Jurkat, Clone E6-1 (cell line): ENCODE results near the gene ZNF410.
"Not testable (repeated sequence)": the region's sequence is repeated elsewhere in the genome, so short reads cannot be mapped to it uniquely, and the experiment has no call there.

Experiments
- DNase-seq: peaks from one replicate; pipeline ENCODE4 v3.0.0-alpha.2; 2011; ENCODE audit warnings: low read depth, low spot score
- H3K4me3 ChIP-seq: 2 replicates; pipeline ENCODE4 v1.5.1; 2011; ENCODE audit warnings: mild to moderate bottlenecking, low read length, control low read depth, moderate library complexity

ZNF410 gene

DNA sequence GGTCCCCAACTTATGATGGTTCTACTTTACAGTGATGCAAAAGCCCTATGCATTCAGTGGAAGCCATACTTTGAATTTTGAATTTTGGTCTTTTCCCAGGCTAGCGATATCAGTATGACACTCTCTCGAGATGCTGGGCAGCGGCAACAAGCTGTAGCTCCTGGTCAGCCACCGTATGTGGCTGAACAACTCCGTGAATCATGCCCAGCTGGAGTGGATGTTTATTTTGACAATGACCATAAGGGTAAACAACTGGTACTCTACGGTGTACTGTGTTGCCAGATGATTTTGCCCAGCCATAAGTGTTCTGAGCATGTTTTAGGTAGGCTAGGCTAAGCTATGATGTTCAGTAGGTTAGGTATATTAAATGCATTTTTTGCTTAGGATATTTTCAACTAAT is 8.2 kb upstream of the ZNF410 start:
- no peak for DNase-seq
- H3K4me3 ChIP-seq: no peak overlapping the region

DNA sequence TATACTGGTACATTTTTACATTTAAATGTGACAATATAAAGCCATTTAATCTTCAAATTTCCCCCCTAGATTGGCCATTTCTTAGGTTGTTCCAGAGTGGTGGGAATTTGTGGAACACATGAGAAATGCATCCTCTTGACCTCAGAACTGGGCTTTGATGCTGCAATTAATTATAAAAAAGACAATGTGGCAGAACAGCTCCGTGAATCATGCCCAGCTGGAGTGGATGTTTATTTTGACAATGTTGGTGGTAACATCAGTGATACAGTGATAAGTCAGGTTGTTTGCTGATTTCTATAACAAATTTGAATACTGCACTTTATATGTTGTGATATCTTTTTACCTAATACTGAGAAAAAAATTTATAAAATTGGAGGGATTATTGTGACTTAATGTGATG is 7.6 kb upstream of the ZNF410 start:
- no peak overlapping the region for H3K4me3 ChIP-seq
- DNase-seq: no peak

DNA sequence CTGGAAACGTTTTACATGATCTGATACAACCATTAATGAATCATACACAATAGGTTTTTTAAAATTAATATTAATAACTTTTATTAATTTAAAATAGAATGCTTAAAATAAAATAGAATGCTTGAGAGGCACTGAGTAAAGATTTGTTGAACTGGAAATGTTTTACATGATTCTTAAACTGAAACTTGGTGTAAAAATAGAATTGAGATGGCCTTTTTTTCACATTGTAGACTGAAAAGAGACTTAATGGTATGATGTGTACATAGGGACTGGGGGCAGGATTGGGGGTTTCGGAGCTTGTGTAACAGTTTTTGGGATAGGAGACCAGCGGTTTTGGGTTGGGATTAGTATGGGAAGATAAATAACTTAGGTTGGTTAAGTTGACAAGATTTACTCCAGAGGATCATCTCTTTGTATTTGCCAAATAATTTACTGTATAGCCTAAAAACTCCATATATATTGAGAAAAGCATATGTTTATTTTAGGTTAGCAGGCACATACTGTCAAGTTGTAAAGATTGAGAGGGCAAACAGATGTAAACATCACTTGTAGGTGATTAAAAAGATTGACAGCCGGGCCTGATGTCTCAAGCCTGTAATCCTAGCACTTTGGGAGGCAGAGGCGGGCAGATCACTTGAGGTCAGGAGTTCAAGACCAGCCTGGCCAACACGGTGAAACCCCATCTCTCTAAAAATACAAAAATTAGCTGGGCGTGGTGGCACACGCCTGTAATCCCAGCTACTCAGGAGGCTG is 2.0 kb upstream of the ZNF410 start:
- no peak for DNase-seq
- H3K4me3 ChIP-seq: no peak overlapping the region

DNA sequence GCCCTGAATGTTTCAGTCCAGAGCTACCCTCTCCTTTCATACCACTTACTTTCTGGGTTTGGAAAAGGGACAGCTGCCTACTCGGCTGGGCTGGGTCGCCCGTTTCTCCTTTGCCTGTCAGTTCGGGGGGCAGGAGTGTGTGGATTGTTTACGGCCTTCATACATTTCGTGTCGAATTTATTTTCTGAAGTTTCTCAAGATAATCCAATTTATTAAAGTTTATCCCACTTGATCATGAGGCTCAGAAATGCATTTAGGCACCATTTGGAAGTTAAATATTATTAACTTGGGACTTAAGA is 608 bp downstream of the ZNF410 start:
- DNase-seq: no peak
- H3K4me3 ChIP-seq: peak overlapping the region; percentile 90

DNA sequence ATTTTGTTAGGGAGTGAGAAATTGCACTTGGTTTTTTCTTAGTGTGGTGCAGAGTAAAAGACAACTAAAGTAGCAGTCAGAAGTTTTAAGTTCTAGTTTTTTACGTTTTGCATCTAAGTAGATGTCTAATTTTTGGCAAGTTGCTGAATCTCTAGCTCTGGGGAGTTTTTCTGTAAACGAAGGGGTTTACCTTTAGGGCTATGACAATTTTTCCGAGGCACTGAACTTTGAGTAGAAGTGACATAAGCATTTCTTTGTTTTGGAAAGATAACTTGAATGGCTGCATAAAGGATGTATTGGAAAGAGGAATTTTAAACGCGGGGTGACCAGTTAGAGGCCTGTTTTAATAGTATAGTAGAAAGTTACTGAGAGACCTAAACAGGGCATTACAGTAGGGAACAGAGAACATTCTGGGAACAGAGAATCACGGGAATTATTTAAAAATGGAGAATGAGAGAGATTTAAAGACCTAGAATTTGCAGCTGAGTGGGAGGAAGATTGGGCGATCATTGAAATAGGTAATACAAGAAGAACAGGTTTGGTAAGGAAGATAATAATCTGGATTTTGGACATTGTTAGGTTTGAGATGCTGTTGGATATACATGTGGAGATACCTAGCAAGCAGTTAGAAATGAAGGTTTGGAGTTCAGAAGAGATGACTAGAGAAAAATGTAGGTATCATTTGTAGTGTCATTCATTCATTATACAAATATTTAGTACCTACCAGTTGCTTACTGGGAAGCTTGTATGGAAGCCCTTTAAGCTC is 1.2 kb downstream of the ZNF410 start:
- DNase-seq: no peak
- H3K4me3 ChIP-seq: peak overlapping the region; percentile 90

DNA sequence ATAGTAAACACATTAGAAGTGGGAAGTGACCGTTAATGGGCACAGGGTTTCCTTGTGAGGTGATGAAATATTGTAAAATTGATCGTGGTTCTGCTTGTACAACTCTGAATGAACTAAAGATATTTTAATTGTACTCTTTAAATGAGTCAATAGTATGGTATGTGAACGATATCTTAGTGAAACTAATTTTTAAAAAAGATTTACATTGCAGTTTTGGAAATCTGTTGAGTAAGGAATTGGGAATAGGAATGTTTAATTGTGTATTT is 1.7 kb downstream of the ZNF410 start:
- no peak for DNase-seq
- H3K4me3 ChIP-seq: no peak overlapping the region

DNA sequence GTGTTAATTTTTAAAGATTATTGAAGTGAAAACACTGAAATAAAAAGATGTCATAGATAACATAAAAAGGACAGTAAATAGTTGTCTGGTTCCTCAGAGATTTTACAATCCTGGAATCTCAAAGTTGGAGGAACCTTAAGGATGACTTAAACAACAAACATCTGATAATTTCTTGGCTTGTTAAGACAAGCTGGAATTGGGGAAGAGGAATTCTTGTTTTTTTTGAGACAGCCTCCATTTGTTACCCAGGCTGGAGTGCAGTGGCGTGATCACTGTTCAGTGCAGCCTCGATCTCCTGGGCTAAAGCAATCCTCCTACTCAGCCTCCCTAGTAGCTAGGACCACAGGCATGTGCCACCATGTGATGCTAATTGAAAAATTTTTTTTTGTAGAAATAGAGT is 2.3 kb downstream of the ZNF410 start:
- no peak for DNase-seq
- no peak overlapping the region for H3K4me3 ChIP-seq

DNA sequence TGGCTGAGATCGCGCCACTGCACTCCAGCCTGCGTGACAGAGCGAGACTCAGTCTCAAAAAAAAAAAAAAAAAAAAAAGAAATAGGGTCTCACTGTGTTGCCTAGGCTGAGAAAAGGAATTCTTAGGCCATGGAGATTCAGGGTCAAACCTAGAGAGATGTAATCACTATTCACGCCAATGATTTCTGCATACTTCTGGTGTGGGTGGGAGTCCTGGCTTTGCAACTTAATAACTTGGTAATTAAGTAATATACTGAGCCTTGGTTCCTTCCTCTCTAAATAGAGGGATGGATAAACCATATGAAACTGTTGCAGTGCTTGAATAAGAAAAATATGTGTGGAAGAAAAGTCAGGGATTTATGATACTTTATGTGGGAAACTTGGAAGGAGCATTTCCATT is 2.7 kb downstream of the ZNF410 start:
- no peak for DNase-seq
- H3K4me3 ChIP-seq: no peak overlapping the region

DNA sequence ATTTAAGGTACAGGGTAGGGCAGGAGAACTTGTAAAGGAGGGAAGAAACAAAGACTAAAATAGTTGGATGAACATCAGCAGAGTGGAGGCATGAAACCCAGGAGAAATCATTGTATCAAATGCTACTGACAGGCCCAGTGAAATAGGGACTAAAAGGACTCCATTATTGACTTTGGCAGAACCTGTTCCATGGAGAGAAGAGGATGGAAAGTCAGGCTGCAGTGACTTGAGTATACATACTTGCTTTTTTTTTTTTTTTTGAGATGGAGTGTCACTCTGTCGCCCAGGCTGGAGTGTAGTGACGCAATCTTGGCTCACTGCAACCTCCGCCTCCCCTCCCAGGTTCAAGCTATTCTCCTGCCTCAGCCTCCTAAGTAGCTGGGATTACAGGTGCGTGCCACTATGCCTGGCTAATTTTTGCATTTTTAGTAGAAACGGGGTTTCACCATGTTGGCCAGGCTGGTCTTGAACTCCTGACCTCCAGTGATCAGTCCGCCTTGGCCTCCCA is 7.6 kb downstream of the ZNF410 start:
- not testable (repeated sequence) for H3K4me3 ChIP-seq, DNase-seq

DNA sequence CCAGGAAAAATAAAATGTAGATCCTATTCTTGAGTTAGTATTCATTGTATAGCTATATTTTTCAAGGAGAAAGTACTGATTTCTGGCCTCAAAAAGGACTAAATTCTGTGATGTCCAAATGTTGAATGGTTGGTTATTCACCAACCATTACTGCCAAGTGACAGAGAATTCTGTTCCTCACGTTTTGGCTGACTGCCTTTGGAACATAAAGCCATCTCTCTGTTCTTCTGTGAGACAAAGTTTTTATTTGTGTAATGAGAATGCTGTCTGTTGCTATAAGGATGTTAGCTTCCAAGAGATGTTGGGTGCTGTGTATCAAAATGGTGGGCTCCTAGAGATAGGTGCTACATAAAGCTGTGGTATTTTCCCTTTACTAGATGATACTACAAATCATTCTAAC is 9.3 kb downstream of the ZNF410 start:
- DNase-seq: no peak
- no peak overlapping the region for H3K4me3 ChIP-seq

DNA sequence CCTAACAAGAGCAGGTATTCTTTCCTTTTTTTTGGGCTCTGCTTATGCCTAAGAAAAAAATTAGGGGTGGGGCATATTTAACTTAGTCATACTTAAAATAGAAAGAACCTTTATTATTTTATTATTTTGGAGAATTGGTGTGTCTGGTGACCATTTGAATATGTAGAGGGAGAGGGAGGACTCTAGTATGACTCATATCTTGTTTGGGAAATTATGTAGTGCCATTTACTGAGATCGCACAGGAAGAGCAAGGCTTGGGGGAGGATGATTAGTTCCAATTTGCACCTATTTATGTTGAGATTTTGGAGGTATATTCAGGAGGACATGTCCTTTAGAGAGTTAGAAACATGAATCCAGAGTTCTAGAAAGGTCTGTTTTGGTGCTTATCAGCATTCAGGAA is 9.9 kb downstream of the ZNF410 start:
- no peak overlapping the region for H3K4me3 ChIP-seq
- DNase-seq: no peak

DNA sequence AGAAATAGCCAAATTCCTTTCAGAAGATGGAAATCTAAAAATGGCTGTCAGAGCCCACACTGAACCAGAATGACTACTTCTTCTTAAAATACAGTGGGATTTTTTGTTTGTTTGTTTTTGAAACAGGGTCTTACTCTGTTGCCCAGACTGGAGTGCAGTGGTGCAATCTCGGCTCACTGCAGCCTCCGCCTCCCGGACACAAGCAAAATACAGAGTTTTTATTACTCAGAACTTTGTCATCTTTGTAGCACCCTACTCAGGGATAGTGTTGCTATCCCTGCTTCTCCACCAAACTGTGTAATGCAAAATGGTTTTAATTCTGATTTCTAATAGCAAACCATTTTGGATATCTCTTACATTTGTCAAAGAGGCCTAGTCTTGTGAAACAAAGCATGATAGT is 16.4 kb downstream of the ZNF410 start:
- no peak for DNase-seq
- H3K4me3 ChIP-seq: no peak overlapping the region

DNA sequence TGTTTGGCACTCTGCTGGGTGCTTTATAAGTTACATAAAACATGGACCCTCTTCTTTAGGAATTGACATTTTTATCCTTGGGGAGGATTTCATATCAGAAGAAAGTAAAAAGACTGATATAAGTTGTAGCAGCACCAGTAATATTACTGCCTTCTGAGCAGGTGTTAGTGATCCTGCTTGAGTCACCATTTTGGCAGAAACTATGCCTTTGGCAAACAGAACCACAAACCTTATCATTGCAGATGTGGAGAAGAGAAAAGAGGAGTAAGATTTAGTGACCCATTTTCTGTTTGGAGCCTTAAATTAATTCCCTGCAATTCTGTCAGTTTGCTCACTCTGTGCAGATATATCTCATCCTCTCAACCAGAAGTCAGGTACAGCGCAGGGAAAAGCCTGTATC is 23.0 kb downstream of the ZNF410 start:
- H3K4me3 ChIP-seq: no peak overlapping the region
- no peak for DNase-seq

DNA sequence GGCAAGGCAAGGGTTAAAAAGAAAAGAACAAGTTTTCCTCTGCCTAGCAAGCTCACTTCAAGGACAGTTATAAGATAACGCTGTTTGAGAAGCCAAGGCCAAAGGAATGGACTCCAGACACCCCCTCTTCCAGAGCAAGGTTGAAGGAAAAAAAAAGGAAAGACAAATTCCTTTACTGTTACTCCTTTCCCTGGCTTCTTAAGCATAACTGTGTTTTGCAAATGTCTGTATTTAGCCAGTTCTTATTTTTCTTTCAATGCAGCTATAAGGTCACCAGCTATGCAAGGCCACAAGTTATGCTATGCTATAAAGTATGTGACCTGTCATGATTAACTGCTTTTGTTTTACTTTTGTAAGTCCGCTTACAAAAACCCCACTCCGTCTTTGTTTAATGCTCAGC is 26.6 kb downstream of the ZNF410 start:
- no peak for DNase-seq
- H3K4me3 ChIP-seq: no peak overlapping the region

DNA sequence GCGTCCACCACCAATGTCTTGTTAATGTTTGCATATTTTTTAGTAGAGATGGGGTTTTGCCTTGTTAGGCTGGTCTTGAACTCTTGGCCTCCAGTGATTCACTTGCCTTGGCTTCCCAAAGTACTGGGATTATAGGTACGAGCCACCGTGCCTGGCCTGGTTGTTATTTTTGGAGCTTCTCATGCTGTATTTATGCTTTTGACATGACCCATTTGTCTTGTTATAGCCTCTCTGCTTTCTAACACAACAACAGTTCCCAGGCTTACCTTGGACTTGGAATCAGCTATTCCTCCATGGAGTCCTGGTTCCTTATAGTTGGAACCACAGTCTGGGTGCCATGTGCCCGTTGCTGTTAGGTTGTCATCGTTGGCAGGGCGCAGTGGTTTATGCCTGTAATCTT is 29.7 kb downstream of the ZNF410 start:
- H3K4me3 ChIP-seq: no peak overlapping the region
- no peak for DNase-seq

DNA sequence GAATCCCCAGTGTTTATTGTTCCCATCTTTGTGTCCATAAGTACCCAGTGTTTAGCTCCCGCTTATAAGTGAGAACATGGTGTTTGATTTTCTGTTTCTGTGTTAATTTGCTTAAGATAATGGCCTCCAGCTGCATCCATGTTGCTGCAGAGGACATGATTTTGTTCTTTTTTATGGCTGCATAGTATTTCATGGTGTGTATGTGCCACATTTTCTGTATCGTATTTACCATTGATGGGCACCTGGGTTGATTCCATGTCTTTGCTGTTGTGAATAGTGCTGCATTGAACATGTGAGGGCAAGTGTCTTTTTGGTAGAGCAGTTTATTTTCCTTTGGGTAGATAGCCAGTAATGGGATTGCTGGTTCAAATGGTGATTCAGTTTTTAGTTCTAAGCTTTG is 32.8 kb downstream of the ZNF410 start:
- DNase-seq, H3K4me3 ChIP-seq: not testable (repeated sequence)

DNA sequence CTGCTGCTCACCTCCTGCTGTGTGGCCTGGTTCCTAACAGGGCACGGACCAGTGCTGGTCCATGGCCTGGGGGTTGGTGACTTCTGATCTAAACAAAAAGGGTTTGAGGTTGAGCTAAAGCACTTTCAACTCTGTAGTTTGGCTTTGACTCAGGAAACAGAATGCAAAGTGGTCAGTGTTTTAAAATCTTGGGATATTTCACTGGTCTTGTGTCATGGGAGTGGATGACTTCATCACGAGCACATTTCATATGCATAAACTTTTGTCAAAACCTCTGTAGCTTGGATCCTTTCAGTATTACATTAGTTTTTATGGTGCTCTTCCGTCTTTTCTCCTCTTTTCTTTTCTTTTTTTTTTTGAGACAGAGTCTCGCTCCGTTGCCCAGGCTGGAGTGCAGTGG is 37.7 kb downstream of the ZNF410 start:
- DNase-seq: no peak
- H3K4me3 ChIP-seq: no peak overlapping the region

DNA sequence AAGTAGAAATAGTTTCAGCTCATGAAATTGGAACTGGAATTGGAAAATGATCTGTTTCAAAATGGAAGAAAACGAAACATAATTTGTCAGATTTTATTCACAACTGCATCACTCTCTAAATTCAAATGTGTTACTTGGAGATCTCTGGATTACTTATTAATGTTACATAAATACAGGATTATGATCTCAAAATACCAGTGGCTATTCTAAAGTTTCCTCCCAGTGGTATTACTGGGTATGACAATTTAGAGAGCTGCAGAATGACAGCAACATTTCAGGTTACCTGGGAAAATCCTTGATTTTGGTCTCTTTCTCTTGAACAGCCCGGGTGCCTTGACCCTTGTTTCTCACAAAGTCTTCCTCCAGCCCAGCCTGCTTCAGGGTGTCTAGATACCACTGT is 49.0 kb downstream of the ZNF410 start:
- no peak for DNase-seq
- no peak overlapping the region for H3K4me3 ChIP-seq

DNA sequence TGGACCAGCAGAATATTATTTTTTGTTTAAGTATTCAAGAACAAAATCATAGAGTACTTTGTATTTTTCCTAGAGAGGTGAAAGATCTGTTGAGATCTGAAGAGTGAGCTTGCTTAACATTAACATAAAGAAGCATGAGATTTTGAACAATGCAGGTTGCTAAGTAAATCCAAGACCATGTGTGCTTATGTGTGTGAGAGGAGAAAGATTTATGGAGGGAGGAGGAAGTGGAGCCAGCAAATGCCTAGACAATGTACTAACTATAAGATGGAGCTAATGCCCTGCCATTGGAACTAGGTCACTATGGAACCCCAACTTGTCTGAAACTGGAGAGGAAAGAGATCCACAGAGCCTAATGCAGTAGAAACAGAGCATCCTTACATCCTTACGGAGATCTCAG is 49.9 kb downstream of the ZNF410 start:
- no peak overlapping the region for H3K4me3 ChIP-seq

DNA sequence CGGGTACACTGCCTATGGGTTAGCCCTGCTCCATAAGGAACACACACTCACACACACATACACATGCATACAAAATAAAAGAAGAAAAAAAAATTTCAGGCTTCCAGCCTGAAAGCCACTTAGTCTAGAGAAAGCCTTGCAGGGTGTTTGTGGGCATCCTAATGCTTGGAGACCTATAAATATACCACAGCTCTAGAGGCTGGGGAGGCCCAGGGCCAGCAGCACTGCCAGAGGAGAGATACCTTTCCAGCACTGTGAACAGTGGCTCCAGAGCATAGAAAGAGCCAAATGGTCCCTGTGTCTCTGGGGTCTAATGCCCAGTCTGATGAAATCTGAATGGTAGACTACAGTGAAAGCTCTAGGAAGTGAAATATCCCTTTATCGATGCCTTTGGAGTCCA is 50.4 kb downstream of the ZNF410 start:
- H3K4me3 ChIP-seq: no peak overlapping the region
- DNase-seq: no peak

More for the DNA sequence above, 49.9 kb downstream of the ZNF410 start:
- no peak for DNase-seq

DNA sequence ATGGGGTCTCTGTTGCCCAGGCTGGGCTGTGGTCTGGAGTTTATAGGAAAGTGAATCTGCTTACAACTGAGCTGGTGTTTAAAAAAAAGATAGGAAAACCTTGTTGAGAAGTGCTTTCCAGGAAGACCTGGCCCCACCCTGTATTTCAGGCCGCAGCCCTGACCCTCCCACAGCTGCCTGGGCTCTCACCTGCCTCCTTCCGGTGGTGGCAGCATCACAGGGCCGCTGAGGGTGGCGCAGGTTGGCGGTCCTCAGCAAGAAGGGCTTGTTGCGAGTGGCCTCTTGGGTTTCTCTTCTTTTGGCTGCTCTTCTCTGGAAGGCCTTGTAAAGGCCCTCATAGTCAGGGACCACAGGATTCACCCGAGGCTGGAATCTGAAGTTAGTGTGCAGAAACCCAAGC is 55.5 kb downstream of the ZNF410 start:
- no peak for DNase-seq

More for the DNA sequence above, 55.5 kb downstream of the ZNF410 start:
- H3K4me3 ChIP-seq: no peak overlapping the region
